Erythroblast (primary cell): ENCODE measurements around the gene STARD9.

ENCODE experiments used
- DNase-seq, 2 experiments: peaks; one replicate each; lab custom pipeline; 2025; lab: John Stamatoyannopoulos, UW
- GATA1 ChIP-seq: IDR thresholded peaks from 2 replicates; pipeline ENCODE4 v1.6.1; 2011; ENCODE audit warnings: low read depth, mild to moderate bottlenecking, control low read depth, low read length, moderate library complexity
- POLR2A ChIP-seq: IDR thresholded peaks from 2 replicates; pipeline ENCODE4 v1.6.1; 2011; ENCODE audit warnings: mild to moderate bottlenecking, low read length

STARD9 gene

GRCh38 chr15:42687740-42688139, 112.3 kb downstream of the STARD9 start:
- DNase-seq: no peak
- TF ChIP-seq GATA1 (no peak), POLR2A (no peak)

- no peak for TF ChIP-seq POLR2A
- no peak for TF ChIP-seq GATA1
- DNase-seq: no peak
These were observed 112.9 kb downstream of the STARD9 start for GRCh38 chr15:42688301-42688700.

GRCh38 chr15:42691308-42691707, 115.9 kb downstream of the STARD9 start:
- no peak for TF ChIP-seq GATA1
- no peak for TF ChIP-seq POLR2A
- DNase-seq: no peak

DNA sequence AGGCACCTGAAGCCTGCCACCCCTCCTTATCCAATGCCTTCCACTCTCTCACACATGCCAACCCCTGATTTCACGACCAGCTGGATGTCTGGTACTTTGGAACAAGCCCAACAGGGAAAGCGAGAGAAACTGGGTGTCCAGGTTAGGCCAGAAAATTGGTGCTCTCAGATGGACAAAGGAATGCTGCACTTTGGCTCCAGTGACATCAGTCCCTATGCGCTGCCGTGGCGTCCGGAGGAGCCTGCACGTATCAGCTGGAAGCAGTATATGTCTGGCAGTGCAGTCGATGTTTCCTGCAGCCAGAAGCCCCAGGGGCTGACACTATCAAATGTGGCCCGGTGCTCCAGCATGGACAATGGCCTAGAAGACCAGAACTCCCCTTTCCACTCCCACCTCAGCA, 116.4 kb downstream of the STARD9 start:
- DNase-seq: no peak
- no peak for TF ChIP-seq GATA1
- no peak for TF ChIP-seq POLR2A

DNA sequence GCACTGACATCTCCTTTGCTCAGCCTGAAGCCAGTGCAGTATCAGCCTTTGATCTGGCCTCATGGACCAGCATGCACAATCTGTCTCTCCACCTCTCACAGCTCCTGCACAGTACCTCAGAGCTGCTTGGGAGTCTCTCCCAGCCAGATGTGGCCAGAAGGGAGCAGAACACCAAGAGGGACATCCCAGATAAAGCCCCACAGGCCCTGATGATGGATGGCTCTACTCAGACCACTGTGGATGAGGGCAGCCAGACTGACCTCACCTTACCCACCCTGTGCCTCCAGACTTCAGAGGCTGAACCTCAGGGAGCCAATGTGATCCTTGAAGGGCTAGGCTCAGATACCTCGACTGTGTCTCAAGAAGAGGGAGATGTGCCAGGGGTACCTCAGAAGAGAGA, 117.1 kb downstream of the STARD9 start:
- TF ChIP-seq GATA1 (no peak), POLR2A (no peak)
- DNase-seq: no peak

DNA sequence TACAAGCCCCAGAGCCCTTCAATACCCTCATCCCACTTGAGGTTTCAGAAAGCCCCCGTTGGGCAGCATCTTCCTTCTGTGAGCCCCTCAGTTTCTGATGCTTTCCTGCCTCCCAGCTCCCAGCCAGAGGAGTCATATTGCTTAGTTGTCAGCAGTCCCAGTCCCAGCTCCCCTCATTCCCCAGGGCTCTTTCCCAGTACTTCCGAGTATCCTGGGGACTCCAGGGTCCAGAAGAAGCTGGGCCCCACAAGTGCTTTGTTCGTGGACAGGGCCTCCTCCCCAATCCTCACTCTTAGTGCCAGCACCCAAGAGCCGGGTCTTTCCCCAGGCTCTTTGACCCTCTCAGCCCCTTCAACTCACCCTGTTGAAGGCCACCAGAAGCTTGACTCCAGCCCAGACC, 117.6 kb downstream of the STARD9 start:
- no peak for DNase-seq
- TF ChIP-seq GATA1: no peak
- no peak for TF ChIP-seq POLR2A

- DNase-seq: no peak
- no peak for TF ChIP-seq GATA1
These were observed 118.1 kb downstream of the STARD9 start for GRCh38 chr15:42693496-42693895.

DNA sequence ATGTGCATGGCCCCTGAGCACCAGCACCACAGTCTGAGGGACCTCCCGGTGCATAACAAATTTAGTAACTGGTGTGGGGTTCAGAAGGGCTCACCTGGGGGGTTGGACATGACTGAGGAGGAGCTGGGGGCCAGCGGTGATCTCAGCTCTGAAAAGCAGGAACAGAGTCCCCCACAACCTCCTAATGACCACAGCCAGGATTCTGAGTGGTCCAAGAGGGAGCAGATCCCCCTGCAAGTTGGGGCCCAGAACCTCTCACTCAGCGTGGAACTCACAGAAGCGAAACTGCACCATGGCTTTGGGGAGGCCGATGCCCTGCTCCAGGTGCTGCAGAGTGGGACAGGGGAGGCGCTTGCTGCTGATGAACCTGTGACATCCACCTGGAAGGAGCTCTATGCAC, 118.5 kb downstream of the STARD9 start:
- TF ChIP-seq GATA1 (no peak), POLR2A (no peak)
- no peak for DNase-seq

- DNase-seq: no peak
- TF ChIP-seq POLR2A (no peak), GATA1 (no peak)
These were observed 119.0 kb downstream of the STARD9 start for GRCh38 chr15:42694398-42694797.

DNA sequence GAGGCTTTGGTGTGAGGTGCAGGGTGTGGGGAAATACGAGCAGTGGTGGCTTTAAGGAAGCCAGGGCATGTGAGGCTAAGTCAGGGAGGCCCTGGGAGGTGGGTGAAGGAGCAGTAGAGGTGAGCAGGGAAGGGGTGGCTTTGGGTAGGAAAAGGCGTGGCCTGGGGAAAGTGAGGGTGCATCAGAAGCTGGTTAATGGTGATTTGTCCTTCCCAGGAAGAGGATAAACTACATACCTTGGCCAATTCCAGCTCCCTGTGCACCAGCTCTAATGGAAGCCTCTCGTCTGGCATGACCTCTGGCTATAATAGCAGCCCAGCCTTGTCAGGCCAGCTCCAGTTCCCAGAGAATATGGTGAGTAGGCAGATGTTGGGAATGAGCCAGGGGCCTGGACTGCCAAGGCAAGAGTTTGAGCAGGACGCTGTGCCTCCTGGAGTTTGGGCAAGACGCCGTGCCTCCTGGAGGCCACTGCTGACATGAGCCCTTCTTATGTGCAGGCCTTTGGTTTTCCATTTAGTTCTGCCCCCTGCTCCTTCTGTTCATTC, 120.2 kb downstream of the STARD9 start:
- TF ChIP-seq GATA1: no peak
- no peak for TF ChIP-seq POLR2A
- DNase-seq: no peak

- TF ChIP-seq POLR2A (no peak), GATA1 (no peak)
- DNase-seq: no peak
These were observed 121.2 kb downstream of the STARD9 start for GRCh38 chr15:42696626-42697025.

DNA sequence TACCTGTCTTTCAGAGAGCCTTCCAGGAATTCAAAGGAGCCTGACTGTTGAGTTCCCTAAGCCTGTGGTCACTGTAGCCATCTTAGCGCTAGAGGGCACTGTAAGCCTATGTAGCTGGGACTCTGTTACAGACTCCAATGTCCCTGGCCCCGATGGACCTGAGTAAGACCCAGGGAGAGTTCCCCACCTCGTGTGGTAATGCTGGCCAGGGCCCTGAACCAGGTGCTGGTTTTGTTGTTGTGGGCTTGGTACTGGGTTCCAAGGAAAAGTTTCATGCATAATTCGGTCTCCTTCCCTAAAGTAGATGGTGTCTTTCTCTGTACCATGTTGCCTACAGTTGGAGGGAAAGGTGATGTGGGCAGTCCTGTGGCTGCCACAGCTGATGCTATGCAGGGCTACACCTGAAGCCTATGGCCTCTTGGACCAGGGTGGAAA, 129.1 kb downstream of the STARD9 start:
- TF ChIP-seq GATA1 (no peak), POLR2A (no peak)
- peak; percentile 70 to 87 for DNase-seq

- TF ChIP-seq GATA1: no peak
- TF ChIP-seq POLR2A: no peak
These were observed 129.9 kb downstream of the STARD9 start for GRCh38 chr15:42705336-42705735.

DNA sequence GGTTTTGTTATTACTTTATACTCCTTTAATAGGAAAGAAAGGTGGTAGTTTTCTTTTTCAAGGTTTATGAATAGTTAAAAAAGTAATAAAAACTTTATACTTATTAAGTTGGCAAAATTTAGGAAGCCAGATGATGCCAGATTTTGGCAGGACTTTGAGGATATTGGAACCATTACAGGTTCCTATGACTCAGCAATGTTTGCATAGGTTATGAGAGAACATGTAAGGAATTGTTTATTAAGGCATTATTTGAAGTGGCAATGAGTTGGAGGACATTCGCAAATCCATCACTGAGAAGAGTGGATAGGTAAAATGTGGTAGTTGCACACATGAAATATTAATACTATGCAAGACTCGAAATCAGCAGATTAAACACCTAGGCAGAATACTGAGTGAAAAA, 131.7 kb downstream of the STARD9 start:
- TF ChIP-seq POLR2A: no peak
- DNase-seq: no peak

More at GRCh38 chr15:42705336-42705735, 129.9 kb downstream of the STARD9 start:
- no peak for DNase-seq

- TF ChIP-seq GATA1 (no peak), POLR2A (no peak)
- no peak for DNase-seq
These were observed 132.6 kb downstream of the STARD9 start for GRCh38 chr15:42707873-42708544.
